ENCODE measurements around the gene CNRIP1.

Gene CNRIP1

GRCh38 chr2:68250652-68251186 lies 69.0 kb downstream of the CNRIP1 start:
- no peak for DNase-seq

DNA sequence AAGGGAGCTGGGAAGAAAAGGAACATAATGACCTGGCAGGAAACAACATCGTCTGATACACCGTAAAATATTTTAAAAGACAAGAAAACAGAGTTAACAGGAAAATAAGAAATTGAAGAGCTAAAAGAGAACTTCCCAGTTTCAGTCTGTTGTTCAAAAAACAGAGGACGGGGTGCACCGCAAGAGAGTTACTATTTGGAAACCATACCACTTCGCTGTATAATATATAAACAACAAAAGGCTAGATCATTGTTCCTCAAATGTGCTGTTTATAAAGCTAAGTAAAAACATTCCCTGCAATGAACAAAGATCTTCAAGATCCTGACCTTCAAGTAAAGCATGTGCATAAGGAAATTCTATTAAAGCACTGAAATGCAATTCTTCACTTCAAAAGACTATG lies 69.6 kb downstream of the CNRIP1 start:
- peak in 1 of 3 experiments; percentile 39 for DNase-seq

GRCh38 chr2:68248806-68249205 lies 70.9 kb downstream of the CNRIP1 start:
- no peak for DNase-seq

DNA sequence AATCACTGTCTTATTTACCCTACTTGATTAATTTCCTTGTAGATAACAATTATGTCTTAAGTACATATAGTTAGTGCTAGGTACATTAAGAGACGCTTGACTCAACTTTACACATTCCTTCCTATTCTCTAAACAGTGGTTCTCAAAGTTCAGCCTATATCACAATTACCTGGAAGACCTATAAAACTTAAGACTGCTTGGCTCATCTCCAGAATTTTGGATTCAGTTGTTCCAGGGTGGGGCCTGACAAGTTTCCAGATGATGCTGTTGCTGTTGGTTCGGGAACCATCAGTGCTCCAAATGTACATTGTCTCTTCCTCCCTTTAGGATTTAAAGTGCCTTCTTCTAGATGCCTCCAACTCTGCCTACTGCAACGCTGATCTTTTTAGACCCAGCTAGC lies 71.4 kb downstream of the CNRIP1 start:
- DNase-seq = peak in 1 of 3 experiments; percentile 19

- DNase-seq = no peak
These were observed 73.4 kb downstream of the CNRIP1 start for GRCh38 chr2:68246396-68246795.

DNA sequence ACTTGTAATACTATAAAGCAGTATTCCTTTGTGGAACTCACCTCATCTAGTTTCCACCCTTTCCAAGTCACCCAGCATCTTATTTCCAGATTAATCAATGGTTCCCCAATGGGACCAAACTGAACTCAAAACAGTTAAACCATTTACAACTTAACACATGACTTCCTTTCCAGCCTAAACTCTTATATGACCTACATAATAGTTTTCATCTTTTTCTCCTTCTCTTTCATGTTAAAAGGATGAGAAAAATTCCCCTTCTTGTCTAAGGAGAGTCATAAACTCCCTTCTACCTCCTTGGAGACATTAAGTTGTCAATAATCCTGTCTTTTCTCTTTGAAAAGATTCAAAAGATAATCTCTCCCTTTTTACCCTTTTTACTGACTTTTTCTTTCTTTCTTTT lies 74.1 kb downstream of the CNRIP1 start:
- DNase-seq = no peak

GRCh38 chr2:68245066-68245465 lies 74.7 kb downstream of the CNRIP1 start:
- DNase-seq = no peak

DNA sequence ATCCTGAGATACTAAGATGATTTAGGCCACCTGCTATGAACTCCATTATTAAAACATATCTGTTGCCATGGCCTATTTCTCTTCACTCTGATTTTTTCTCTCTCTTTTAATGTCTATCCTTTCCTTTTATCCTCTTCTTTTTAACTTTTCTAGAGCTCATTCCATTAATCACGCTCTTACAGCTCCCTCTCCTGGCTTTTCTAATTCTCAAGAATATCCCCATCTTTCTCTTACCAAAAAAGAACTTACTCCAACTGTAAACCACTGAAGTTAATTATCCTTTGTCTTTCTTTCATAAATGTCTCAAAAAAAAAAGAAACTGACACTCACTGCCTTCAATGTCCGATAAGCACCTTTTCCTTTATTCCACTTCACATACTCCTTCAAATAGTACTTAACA lies 75.3 kb downstream of the CNRIP1 start:
- DNase-seq = no peak
